ENCODE results near the gene MAP7.

The MAP7 gene

DNA sequence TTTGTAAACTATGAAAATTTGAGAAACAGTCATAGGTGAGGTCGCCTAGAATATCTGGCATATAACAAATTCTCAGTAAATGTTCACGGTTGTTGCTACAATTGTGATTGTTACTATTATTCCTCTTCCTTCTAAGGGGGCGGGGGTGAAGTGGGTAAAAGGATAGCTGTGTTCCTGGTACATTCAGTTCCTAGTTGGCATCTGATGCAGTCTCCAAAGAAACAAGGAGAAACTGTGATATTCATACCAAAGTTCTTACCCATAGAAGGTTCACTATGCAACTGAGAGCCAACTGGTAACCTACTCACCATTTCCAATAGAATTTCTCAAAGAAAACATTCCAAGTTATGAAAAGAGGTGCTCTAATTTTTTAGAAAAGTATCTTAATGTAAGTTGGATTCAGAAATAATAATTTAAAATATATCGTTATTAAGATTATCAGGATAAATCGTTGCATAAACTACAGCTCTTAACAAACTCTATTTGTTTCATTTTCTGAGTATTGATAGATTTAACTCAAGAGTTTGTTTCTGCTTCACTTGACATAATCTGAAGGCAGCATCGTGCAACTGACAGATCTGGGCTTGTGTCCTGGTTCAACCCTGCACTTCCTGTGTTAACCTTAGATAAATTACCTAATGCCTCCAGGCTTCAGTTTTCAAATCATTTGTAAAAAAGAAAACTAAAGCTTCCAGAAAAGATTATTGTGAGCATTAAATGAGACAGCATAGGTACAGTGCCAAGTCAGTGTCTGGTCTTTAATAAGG is 13.3 kb upstream of the MAP7 start:
- no peak for DNase-seq

DNA sequence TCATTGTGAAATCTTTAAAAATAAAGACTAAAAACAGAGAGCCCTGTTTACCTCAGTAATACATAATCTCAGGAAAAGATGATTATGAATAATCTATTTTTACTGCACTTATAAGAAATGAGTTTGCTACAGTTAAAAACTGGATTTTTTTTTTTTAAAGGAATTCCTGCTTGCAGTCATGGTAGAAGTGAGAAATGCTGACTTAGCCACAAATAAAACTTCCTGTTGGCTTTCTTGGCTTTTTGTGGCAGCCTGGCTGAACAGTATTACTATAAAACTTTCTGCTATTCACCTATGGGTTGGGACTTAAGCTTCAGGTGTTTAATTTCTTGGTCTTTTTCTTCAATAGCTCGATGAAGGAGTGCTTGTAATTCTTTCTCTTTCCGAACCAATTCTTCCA is 12.0 kb upstream of the MAP7 start:
- DNase-seq, result no peak

DNA sequence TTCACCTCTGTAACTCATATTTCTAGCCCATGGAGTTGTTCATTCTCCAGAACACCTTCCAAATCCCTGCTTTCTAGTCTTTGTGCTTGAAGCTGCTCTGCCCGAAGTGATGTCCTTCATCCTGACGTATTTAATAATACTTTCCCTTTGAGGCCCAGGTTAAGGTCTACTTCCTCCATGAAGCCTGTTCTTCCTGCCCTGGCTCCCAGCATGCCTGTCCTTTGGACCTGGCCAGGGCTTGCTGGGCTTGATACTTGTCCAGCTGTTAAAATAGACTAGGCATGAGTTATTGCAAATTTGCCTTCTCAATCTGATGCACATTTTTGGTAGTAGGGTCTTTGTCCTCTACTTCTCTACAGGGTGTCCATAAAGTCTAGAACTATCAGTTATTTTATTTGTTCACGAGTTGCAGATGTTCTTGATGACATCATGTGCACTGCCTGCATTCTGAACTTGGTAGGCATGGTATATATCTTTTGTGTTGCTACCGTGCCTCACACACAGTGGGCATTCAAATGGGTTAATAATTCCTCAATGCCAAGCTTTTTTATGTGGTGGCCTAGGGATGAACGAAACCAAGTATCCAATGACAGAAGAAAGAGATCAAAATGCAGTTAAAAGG is 3.1 kb upstream of the MAP7 start:
- DNase-seq, result no peak

DNA sequence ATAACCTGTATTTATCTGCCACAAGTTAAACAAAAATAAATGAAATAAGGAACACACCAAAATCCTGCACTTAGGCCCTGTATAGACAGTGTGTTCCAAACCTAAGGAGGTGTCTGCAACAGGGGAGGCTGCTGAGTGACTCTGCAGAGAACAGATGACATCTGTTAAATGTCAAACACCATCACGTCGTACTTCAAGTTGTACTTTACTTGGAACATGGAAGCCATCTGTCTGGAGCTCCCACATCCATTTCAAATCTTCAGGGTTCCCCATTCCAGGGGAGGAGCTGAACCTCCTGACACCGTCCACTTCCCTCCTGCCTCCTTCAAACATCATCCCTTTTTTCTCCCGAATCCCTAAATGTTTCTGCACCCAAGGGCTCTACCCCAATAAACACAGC is 1.8 kb upstream of the MAP7 start:
- DNase-seq, result no peak

DNA sequence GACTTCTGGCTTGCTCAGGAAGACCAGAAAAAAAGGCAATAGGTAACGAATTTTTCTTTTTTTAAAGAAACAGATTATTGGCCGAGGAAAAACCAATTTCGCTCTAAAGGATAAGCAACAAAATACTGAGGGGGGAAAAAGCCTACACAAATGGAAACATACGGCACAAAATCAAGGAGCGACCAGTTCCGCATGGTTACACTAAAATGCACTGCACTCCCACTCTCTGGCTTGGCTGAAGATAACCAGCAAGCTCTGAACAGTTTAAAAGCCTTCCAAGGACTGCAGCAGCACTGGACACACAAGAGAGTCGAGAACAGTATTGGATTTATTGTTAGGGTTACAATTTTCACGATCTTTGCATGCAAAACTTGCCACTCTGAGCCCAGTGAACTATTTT is 881 bp upstream of the MAP7 start:
- DNase-seq, result no peak

DNA sequence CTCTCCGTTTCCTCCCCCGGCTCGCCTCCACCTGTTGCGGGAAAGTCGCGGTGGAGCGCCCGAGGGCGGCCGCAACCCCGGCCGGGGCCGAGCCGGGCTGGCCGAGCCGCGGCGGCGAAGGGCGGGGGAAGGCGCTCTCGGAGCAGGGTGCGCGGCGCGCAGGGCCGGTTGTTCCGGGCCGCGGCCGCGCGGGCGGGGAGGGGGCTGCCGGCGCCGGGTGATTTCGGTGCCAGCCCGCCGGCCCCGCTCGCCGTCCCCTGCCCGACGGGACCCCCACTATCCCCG is 235 bp downstream of the MAP7 start:
- no peak for DNase-seq

DNA sequence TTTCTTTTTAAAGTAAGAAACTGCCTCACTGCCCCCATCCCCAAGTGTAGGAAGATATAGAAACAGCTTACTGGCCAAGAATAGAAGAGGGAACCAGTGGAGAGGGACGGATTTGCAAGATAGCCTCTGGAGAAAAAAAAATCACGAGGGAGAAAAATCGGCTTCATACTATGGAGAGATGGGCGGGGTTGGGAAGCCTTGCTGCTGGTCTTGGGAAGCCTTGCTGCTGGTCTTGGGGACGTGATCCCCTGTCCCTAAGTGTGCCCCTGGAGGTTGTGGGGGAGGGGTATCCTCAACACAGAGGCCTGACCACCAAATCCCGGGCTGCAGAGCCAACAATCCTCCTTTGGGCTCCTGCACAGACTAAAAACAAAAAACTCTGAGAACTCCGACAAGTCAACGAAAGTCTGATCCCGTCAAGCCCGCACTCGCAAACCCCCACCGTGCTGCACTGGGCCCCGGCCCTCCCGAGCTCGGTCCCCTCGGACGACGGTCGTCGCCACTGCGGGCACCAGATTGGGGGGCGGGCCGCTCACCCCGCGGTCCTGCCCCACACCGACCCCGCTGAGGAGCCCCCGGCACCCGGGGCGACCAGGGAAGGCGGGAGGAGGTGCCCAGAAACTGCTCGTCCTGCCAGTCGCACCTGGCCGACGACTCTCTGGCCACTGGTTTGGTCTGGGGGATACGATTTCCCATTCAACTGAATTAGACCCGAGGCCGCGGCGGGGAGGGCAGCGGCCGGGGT is 750 bp downstream of the MAP7 start:
- DNase-seq, result no peak

DNA sequence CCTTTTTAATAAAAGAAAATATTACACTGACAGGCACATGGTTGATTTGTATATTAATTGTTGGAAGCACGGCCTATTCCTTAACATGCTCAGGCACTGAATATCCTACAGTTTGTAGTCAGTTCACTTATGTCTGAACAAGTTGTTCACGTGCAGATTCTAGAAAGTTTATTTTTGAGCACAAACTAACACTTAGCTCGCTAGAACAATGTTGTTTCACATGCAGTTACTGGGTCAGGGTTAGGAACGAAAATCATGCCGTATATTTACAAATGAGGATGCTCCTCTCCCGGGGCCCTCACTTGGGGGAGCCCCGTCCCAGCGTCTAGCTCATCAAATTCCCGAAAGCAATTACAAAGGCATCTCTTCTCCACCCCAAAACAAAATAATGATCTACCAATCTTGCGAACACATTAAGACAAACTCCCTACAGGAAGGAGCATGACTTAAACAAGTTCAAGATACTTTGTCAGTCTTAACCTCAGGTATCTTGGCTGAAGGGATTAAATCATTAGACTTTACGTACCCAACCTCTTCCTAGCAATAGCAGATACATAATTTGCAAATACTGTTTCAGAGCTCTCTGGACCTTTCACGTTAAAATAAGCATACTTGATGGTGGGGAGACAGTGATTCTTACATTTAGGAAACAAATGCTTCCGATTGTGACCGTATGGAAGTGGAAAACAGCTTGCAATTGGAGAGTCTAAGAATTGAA is 1.5 kb downstream of the MAP7 start:
- DNase-seq, result no peak

DNA sequence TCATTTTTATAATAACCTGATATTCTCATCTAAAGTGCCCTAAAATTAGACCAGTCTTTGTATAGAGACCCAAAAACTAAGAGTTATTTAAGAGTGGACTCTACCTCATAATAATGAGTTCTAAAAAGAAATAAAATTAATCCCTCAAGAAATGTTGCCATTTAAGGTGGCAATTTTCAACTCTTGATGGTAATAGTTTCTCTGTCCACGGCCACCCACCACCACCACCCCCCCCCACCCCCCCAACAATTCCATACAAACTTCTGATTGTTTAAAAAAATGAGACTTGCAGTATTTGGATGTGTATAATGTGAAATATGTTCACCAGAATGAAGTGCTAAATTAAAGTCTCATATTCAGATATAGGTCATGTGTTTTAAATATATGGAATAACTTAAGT is 2.4 kb downstream of the MAP7 start:
- DNase-seq, result no peak

DNA sequence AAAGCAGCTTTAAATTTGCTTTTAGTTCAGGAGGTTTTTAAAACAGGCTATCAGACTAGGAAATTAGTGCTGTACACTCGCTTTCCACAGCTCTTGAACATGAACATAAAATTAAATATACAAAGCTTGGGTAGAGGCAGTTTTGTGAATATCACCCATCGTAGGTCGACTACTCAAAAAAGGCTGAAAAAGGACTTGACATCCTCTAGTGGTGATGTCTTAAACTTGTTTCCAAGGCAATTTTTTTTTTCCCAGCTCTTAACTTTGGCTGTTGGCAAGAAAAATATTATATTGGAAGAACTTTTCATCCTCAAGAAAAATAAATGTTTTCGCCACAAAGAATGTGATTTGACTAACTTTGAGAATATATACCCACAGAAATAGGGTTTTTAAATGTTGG is 2.9 kb downstream of the MAP7 start:
- no peak for DNase-seq

DNA sequence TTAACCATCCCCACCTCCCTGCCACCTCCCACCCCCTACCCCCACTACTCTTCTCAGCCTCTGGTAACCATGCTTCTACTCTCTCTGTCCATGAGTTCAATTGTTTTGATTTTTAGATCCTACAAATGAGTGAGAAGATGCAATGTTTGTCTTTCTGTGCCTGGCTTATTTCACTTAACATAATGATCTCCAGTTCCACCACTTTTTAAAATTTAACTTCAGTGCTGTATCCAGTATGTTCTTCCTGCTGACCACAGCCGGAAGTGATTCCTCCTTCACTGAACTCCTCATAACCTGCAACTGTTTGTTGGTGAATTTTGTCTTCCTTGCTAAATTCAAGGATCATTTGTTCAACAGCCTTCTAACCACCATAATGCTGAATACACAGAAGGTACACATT is 3.9 kb downstream of the MAP7 start:
- no peak for DNase-seq

DNA sequence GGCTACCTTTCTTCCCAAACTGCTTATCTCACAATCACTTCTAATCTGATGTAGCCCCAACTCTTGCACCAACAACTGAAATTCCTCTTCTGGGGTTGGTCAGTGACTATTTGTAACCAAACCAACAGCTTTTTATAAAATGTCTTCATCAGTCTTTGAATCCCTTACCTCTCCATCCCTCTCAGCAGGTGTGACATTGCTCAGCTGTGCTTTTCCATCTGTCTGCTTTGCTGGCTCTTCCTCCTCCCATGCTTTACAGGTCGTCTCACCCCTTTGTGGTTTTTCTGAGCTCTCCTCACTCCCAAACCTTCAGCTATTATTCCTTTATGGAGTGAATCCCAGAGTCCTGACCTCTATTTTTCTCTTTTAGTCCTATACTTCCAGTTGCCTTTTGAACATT is 5.9 kb downstream of the MAP7 start:
- no peak for DNase-seq

DNA sequence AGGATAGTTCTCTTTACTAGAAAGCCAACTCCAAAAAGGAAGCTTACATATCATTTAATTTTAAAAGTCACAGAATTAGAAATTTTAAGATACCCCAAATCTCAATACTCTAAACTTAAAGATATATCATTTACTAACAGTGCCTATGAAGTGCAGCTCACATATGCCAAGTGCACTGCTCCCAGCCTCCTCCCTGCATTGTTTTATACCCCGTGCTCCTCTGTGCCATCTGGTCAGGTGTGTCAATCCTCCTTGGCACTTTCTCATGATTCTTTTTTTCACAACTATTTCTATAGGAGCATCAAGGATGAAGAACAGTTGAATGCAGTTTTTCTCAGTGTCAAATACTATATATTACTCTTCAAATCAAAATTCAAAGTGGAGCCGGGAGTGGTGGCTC is 8.8 kb downstream of the MAP7 start:
- DNase-seq, result no peak

DNA sequence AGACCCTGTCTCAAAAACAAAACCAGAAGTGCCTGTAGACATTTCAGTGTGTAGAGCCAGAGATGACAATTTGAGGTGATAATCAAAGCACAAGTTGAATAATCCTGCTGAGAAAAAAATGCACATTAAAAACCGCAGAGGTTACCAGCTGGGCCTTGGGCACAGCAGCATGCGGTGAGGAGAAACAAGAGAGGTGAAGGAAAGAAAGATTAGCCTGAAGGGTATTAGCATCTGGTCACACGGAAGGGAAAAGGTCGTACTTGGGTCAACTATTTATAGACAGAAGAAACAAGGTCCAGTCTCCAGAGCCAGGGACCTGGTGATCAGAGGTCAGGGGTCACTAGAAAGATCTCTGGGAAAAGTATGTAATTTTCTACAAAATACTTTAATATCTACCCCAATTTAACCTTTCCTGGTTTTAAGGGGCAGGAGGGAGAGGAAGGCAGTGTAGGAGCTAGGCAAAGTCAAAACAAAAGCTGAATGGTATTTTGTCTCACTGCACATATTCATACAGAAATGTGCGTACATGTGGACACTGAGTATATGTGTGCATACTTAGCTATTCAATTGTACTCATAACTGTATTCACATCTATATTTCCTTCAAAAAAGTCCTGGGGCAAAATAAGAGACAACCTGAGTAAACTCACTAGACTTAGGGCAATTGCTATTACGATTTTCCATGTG is 10.1 kb downstream of the MAP7 start:
- no peak for DNase-seq

DNA sequence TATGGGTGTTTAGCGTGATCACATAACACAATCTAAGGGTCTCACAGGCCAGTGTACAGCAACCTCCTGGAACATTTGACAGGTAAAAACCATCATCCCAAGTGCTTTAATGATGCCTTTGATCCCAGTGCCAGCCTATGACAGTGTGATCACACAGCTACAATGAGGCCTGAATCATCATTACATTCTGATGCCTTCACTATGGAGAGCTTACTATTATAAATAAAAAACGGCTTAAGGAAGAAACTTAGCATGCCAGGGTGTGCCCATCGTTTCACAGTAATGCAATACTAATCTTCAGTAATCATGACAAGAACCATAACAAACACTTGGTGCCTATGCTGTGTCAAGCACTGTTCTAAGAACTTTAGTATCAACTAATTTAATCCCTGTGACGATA is 11.4 kb downstream of the MAP7 start:
- DNase-seq, result no peak

DNA sequence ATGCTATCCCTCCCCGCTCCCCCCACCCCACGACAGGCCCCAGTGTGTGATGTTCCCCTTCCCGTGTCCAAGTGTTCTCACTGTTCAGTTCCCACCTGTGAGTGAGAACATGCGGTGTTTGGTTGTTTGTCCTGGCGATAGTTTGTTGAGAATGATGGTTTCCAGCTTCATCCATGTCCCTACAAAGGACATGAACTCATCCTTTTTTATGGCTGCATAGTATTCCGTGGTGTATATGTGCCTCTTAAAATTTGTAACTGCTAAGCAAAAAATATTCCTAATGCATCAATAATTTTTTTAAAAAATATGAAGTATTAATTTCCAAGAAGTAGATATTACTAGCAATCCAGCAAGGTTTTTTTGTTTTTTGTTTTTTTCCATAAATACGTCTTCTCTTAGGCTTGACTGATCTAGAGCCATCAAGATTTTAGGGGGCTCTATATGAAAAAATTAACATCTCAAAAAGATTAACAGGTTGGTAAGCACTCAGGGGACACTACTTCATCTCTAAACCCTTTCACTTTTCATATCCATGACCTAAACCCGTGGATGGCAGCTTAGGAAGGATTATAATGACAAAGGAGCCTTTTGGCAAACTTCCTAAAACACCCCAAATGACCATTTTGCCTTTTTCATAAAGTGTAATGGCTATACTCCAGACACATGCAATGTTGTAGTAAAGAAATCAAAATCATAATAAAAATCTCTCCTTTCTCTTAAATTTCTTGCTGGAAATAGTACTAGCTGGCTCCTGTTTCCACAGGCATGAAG is 14.2 kb downstream of the MAP7 start:
- no peak for DNase-seq

DNA sequence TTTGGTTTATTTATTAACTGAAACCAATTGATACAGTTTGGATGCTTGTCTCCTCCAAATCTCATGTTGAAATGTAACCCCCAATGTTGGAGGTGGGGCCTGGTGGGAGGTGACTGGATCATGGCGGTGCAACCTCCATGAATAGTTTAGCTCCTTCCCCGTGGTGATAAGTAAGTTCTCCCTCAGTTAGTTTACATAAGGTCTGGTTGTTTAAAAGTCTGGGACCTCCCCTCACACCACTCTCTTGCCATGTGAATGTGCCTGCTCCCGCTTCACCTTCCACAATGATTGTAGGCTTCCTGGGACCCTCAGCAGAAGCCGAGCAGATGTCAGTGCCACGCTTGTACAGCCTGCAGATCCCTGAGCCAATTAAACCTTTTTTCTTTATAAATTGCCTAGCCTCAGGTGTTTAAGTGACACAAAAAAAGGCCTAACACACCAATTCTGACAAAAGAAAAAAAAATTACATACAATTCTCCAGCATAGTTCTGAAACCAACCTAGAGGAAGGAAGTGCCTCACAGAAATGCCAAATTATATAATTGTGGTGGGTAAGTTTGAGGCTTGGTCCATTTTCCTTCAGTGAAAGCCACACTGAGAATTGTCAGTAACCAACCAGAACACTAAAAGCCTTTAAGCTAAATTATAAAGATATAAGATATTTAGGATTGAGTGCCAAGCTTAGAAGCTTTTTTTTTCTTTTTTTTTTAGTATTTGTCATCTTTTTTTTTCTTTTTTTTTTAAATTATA is 15.0 kb downstream of the MAP7 start:
- no peak for DNase-seq

DNA sequence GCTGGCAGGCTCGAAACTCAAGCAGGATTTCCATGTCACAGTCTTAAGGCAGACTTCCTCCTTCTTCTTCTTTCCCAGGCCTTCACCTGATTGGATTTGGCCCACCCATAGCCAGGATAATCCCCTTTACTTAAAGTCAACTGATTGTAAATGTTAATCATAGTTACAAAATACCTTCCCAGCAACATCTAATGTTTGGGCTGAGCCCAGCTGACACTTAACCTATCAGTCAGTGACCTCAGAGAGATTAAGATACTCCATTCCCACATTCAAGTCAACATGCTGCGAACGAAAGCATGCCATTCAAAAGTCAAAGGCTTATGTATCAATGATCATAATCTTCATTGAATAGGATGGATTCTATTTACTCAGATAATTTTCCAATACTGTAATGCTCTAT is 16.0 kb downstream of the MAP7 start:
- DNase-seq, result no peak

DNA sequence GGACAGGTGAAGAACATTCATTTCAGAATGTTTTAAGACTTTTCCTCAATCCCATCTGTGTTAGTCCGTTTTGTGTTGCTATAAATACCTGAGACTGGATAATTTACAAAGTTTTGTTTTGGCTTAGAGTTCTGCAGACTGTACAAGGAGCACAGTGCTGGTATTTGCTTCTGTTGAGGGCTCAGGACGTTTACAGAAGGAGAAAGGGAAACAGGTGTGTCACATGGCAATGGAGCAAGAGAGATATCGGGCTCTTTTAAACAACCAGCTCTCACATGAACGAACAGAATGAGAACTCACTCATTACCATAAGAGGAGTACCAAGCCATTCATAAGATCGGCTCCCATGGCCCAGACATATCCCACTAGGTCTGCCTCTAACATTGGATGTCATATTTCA is 16.7 kb downstream of the MAP7 start:
- no peak for DNase-seq

DNA sequence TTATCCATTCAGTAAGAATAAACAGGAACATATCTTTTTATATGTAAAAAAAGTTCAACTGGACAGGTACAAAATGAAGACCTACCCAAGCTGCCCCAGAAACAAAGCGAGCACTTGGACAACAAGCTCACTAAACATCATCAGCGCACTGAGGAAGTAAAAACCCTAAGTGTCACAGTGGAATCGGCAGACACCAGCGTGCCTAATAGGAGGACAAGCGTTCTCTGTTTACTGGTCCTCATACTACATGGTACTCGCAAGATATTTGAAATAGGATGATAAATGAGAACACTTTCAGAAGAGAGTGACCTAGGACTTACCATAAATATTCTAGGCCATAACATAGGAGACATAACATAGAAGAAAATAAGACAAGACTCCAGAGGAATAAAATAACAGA is 18.2 kb downstream of the MAP7 start:
- no peak for DNase-seq

DNA sequence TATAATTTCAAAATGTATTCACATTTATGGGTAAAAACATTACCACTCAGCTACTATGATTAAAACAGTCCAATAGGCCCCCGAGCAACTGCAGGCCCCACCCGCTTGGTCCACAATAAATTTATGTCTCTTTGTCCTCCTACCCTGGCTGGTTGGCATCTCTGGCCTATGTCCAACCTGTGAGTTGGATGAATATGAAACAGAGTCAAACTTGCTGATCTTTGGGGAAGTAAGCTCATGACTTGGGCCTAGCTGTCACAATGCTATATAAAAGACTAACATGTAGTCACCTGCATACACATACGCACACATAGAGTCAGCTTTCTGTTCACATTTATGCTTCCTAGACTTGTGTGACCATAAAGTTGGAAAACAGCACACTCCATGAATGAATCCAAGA is 20.5 kb downstream of the MAP7 start:
- no peak for DNase-seq

DNA sequence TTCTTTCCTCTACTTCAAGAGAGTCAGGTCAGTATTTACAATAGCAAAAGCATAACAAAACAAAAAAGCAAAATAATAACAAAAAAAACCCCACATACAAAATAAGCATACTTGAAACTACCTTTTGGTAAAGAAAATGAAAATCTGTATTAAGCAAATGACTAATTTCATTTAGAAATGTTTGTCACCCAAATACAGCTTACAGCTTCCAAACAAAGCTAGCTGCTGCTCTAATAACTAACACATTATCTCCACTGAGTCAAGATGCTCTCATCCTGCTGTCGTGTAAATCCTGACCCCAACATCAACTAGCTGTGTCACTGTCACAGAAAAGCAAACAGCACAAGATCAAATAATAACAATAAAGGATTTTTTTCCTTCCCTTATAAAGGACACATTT is 21.7 kb downstream of the MAP7 start:
- no peak for DNase-seq
